Glutamatergic neuron (in vitro differentiated cells): ENCODE results near the gene REM2. TPM values are rescaled to one million over a fixed set of nuclear protein-coding genes. Genes with fewer than 3 reads are reported as not detected.

Experiments used
- DNase-seq: peaks from one replicate; pipeline ENCODE4 v3.0.0; 2022
- H3K27ac Mint-ChIP-seq: one replicate; pipeline ENCODE4 v1.8.0; 2020; ENCODE audit warnings: mild to moderate bottlenecking, mixed read lengths, inconsistent platforms; ENCODE audit not compliant: unreplicated experiment
- H3K27me3 Mint-ChIP-seq: one replicate; pipeline ENCODE4 v1.8.0; 2020; ENCODE audit warnings: mild to moderate bottlenecking, moderate library complexity, mixed read lengths, inconsistent platforms; ENCODE audit not compliant: unreplicated experiment
- H3K36me3 Mint-ChIP-seq: one replicate; pipeline ENCODE4 v1.8.0; 2020; ENCODE audit warnings: mild to moderate bottlenecking, mixed read lengths, inconsistent platforms; ENCODE audit not compliant: unreplicated experiment
- H3K4me1 Mint-ChIP-seq: one replicate; pipeline ENCODE4 v1.8.0; 2020; ENCODE audit warnings: mild to moderate bottlenecking, low read depth, mixed read lengths, inconsistent platforms; ENCODE audit not compliant: unreplicated experiment
- H3K4me3 Mint-ChIP-seq: one replicate; pipeline ENCODE4 v1.8.0; 2020; ENCODE audit warnings: mild to moderate bottlenecking, mixed read lengths, inconsistent platforms; ENCODE audit not compliant: unreplicated experiment
- H3K9me3 Mint-ChIP-seq: one replicate; pipeline ENCODE4 v1.8.0; 2020; ENCODE audit warnings: mild to moderate bottlenecking, moderate library complexity, mixed read lengths, inconsistent platforms; ENCODE audit not compliant: unreplicated experiment
- CTCF ChIP-seq: fragments of 200-600 bp; sonication (generic); IDR thresholded peaks from one replicate; pipeline ENCODE4 v1.5.0; 2021; ENCODE audit not compliant: partially characterized antibody, unreplicated experiment
- total RNA-seq: library from RNA; stranded (reverse); fragmentation: NEBNext Ultra II Directional; extraction: Animal tissue kit (Norgen Biotek cat#: 25700); gene quantifications from one replicate; pipeline ENCODE4 v1.2.1, GENCODE V29; 2021; ENCODE audit not compliant: unreplicated experiment

Gene REM2
- total RNA-seq, 1 donor from 2014 or later, result 73.2 TPM

GRCh38 chr14:22893706-22894105, 10.7 kb downstream of the REM2 start:
- H3K9me3 Mint-ChIP-seq, result peaks cover 11% of the 10 kb centered on the region
- no peaks in the 10 kb centered on the region for H3K36me3 Mint-ChIP-seq

GRCh38 chr14:22895402-22895801, 12.4 kb downstream of the REM2 start:
- H3K4me1 Mint-ChIP-seq, result peaks cover 28% of the 10 kb centered on the region
- DNase-seq, result no peak
- no peaks in the 10 kb centered on the region for H3K36me3 Mint-ChIP-seq
- H3K27ac Mint-ChIP-seq, result no peak overlapping the region
- H3K4me3 Mint-ChIP-seq, result no peak overlapping the region
- H3K27me3 Mint-ChIP-seq, result peaks cover 1% of the 10 kb centered on the region
- TF ChIP-seq CTCF, result no peak
- peaks cover 6% of the 10 kb centered on the region for H3K9me3 Mint-ChIP-seq

More at GRCh38 chr14:22893706-22894105, 10.7 kb downstream of the REM2 start:
- no peaks in the 10 kb centered on the region for H3K27me3 Mint-ChIP-seq
- H3K4me3 Mint-ChIP-seq, result peak overlapping the region; percentile 53
- peaks cover 34% of the 10 kb centered on the region for H3K4me1 Mint-ChIP-seq
- no peak for TF ChIP-seq CTCF
- peak overlapping the region; percentile 99 for H3K27ac Mint-ChIP-seq
- DNase-seq, result no peak

GRCh38 chr14:22896356-22896755, 13.3 kb downstream of the REM2 start:
- TF ChIP-seq CTCF, result no peak
- Mint-ChIP-seq H3K36me3 (no peaks in the 10 kb centered on the region), H3K27me3 (peaks cover 1% of the 10 kb centered on the region), H3K9me3 (peaks cover 6% of the 10 kb centered on the region), H3K27ac (no peak overlapping the region), H3K4me1 (peaks cover 27% of the 10 kb centered on the region), H3K4me3 (no peak overlapping the region)
- no peak for DNase-seq

GRCh38 chr14:22896760-22897159, 13.7 kb downstream of the REM2 start:
- Mint-ChIP-seq H3K27ac (no peak overlapping the region), H3K27me3 (peaks cover 1% of the 10 kb centered on the region), H3K4me1 (peaks cover 27% of the 10 kb centered on the region), H3K36me3 (no peaks in the 10 kb centered on the region), H3K4me3 (peak overlapping the region; percentile 5), H3K9me3 (peaks cover 6% of the 10 kb centered on the region)
- TF ChIP-seq CTCF, result no peak
- no peak for DNase-seq

GRCh38 chr14:22897357-22897756, 14.3 kb downstream of the REM2 start:
- no peak overlapping the region for H3K27ac Mint-ChIP-seq

More at GRCh38 chr14:22897357-22897756, 14.3 kb downstream of the REM2 start:
- Mint-ChIP-seq H3K9me3 (peaks cover 4% of the 10 kb centered on the region), H3K4me3 (no peak overlapping the region), H3K4me1 (peaks cover 25% of the 10 kb centered on the region), H3K36me3 (no peaks in the 10 kb centered on the region), H3K27me3 (peaks cover 1% of the 10 kb centered on the region)
- TF ChIP-seq CTCF, result no peak
- DNase-seq, result no peak
